ENCODE measurements around the gene TRPV4.
"Not testable (repeated sequence)": the region's sequence is repeated elsewhere in the genome, so short reads cannot be mapped to it uniquely, and the experiment has no call there.

Gene TRPV4

GRCh38 chr12:109858764-109859163 lies 25.6 kb upstream of the TRPV4 start:
- no peak for DNase-seq

GRCh38 chr12:109857715-109858114 lies 24.5 kb upstream of the TRPV4 start:
- DNase-seq = no peak

- no peak for DNase-seq
Observed at GRCh38 chr12:109855377-109855776, 22.2 kb upstream of the TRPV4 start.

- DNase-seq = not testable (repeated sequence)
Observed at GRCh38 chr12:109850518-109850917, 17.3 kb upstream of the TRPV4 start.

GRCh38 chr12:109847142-109847735 lies 14.0 kb upstream of the TRPV4 start:
- DNase-seq = no peak

GRCh38 chr12:109845824-109846205 lies 12.6 kb upstream of the TRPV4 start:
- DNase-seq = no peak

GRCh38 chr12:109844983-109845823 lies 12.0 kb upstream of the TRPV4 start:
- DNase-seq = peak; percentile 88

- DNase-seq = no peak
Observed at GRCh38 chr12:109844091-109844490, 10.9 kb upstream of the TRPV4 start.

GRCh38 chr12:109842021-109842420 lies 8.8 kb upstream of the TRPV4 start:
- DNase-seq = no peak

- no peak for DNase-seq
Observed at GRCh38 chr12:109841356-109841755, 8.2 kb upstream of the TRPV4 start.

- no peak for DNase-seq
Observed at GRCh38 chr12:109840305-109841074, 7.3 kb upstream of the TRPV4 start.

- DNase-seq = no peak
Observed at GRCh38 chr12:109839444-109839843, 6.2 kb upstream of the TRPV4 start.

GRCh38 chr12:109836916-109837315 lies 3.7 kb upstream of the TRPV4 start:
- DNase-seq = no peak

GRCh38 chr12:109835827-109836226 lies 2.6 kb upstream of the TRPV4 start:
- DNase-seq = no peak

- DNase-seq = no peak
Observed at GRCh38 chr12:109832541-109833306, 474 bp downstream of the TRPV4 start.

GRCh38 chr12:109831929-109832328 lies 1.3 kb downstream of the TRPV4 start:
- DNase-seq = no peak

- no peak for DNase-seq
Observed at GRCh38 chr12:109831365-109831764, 1.8 kb downstream of the TRPV4 start.

GRCh38 chr12:109830718-109831117 lies 2.5 kb downstream of the TRPV4 start:
- DNase-seq = no peak

GRCh38 chr12:109830267-109830666 lies 2.9 kb downstream of the TRPV4 start:
- no peak for DNase-seq

- no peak for DNase-seq
Observed at GRCh38 chr12:109829667-109830066, 3.5 kb downstream of the TRPV4 start.

- no peak for DNase-seq
Observed at GRCh38 chr12:109828754-109829511, 4.3 kb downstream of the TRPV4 start.
